Measurements from ENCODE around the gene AP1M2.

AP1M2 gene

DNA sequence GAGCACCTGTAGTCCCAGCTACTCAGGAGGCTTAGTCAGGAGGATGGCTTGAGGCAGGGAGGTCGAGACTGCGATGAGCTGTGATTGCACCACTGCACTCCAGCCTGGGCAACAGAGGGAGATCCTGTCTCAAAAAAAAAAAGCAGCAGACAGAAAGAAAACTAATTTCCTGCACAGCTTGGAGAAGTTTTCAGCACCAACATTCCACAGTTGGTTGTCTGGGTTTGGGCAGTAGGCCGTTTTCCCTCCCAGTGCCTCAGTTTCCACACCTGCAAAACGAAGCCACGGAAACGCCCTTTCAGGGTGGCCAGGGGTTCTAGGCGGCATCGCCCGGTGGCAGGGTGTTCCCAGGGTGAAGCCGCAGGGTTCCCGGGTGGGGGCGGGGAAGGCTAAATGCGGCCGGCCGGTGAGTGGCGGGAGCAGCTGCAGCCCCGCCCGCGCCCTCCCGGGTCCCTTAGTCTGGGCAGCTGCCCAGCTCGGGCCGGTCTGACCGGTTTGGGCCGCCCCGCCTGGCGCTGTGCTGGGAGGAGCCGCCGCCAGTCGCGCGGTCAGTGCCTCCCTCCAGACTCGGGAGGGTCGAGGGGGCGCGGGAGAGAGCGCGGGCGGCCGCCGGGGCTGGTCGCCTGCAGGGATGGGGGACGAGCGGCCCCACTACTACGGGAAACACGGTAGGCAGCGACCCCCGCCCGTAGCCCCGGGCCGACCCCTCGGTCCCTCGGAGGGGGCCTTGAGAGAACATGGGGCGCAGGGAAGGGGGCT, 38.1 kb upstream of the AP1M2 start, which contains the start of gene SLC44A2:
TSS of gene SLC44A2 (plus strand) at position 551 of the 759 bp plus-strand sequence. CDS start at position 632, 81 bp downstream.
- in situ Hi-C loops (cut with MboI; ENCODE audit: low pct_unique_long_range_greater_than_20kb, low sequenced_read_pairs, unreplicated experiment) = no loop called here
- no peak for TF ChIP-seq CTCF (IDR thresholded peaks at IDR 0.05; ENCODE audit: extremely low read depth, insufficient read depth, missing control alignments)
- peak; percentile 31 for DNase-seq (ENCODE audit: low spot score)

DNA sequence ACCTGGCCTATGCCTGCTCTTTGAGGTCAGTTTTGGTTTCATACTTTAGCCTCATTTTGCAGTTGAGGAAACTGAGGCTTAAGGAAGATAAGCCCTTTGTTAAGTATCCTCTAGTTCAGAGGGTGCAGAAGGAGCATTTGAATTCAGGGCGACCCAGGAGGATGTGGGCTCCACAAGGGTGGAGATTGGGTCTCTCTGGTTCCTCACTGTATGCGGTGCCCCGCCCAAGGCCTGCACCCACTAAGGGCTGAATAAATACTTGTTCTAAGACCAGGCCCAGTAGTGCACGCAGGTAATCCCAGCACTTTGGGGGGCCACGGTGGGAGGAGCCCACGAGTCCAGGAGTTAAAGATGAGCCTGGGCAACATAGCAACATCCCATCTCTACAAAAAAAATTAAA, 37.5 kb upstream of the AP1M2 start:
- TF ChIP-seq CTCF (IDR thresholded peaks at IDR 0.05; ENCODE audit: extremely low read depth, insufficient read depth, missing control alignments) = no peak
- in situ Hi-C loops (cut with MboI; ENCODE audit: low pct_unique_long_range_greater_than_20kb, low sequenced_read_pairs, unreplicated experiment) = no loop called here
- DNase-seq (ENCODE audit: low spot score) = no peak

DNA sequence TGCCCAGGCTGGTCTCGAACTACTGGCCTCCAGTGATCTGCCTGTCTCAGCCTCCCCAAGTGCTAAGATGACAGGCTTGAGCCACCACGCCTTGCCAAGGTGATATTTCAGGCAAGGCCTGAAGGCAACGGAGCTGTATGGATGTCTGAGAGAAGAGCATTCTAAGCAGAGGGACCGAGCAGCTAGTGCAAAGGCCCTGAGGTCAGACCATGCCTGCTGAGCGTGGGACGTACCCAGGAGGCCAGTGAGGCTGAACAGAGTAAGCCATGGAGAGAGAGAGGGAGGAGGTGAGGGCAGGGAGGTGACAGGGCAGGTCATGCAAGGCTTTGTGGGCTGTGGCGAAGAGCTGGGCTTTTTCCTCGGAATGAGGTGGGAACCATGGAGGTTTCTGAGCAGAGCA, 34.9 kb upstream of the AP1M2 start:
- in situ Hi-C loops (cut with MboI; ENCODE audit: low pct_unique_long_range_greater_than_20kb, low sequenced_read_pairs, unreplicated experiment) = no loop called here
- no peak for TF ChIP-seq CTCF (IDR thresholded peaks at IDR 0.05; ENCODE audit: extremely low read depth, insufficient read depth, missing control alignments)
- no peak for DNase-seq (ENCODE audit: low spot score)

DNA sequence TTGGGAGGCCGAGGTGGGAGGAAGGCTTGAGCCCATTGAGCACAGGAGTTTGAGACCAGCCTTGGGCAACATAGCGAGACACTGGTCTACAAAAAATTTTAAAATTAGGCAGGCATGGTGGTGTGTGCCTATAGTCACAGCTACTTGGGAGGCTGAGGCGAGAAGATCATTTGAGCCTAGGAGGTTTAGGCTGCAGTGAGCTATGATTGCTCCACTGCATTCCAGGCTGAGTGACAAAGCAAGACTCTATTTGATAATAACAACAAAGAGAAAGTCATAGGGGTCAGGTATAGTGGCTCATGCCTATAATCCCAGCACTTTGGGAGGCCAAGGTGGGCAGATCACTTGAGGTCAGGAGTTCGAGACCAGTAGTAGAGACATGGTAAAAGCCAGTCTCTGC, 33.7 kb upstream of the AP1M2 start:
- DNase-seq (ENCODE audit: low spot score) = no peak
- no peak for TF ChIP-seq CTCF (IDR thresholded peaks at IDR 0.05; ENCODE audit: extremely low read depth, insufficient read depth, missing control alignments)
- in situ Hi-C loops (cut with MboI; ENCODE audit: low pct_unique_long_range_greater_than_20kb, low sequenced_read_pairs, unreplicated experiment) = no loop called here

- in situ Hi-C loops (cut with MboI; ENCODE audit: low pct_unique_long_range_greater_than_20kb, low sequenced_read_pairs, unreplicated experiment) = no loop called here
- DNase-seq (ENCODE audit: low spot score) = no peak
- TF ChIP-seq CTCF (IDR thresholded peaks at IDR 0.05; ENCODE audit: extremely low read depth, insufficient read depth, missing control alignments) = no peak
Observed at GRCh38 chr19:10618846-10619245, 31.7 kb upstream of the AP1M2 start.

DNA sequence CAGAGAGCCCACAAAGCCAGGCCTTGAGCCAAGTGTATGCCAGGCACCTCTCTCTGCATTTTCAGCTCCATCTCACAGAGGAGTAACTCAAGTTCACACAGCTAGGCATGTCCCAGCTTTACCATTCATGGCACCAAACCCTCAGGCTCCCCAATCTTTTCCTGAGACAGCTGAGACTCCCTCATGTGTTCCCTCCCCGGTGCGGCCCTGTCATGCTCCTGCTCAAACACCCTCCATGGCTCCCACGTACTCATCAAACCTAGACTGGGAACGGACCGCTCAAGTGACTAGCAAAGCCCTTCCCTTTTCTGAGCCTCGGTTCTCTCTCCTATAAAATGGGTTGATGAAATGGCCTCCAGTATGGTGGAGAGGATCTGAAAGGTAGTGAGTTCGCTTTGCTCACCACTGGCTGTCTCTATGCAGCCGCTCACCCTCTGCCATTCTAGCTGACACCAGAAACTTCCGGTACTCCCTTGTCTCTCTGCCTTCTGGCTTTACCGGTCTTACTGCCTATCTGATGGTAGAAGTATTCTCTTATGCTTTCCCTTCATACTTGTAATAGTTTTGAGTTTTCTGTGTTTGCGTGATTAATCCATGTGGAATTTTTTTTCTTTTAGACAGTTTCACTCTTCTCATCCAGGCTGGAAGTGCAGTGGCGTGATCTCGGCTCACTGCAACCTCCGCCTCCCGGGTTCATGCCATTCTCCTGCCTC, 30.5 kb upstream of the AP1M2 start:
- no peak for TF ChIP-seq CTCF (IDR thresholded peaks at IDR 0.05; ENCODE audit: extremely low read depth, insufficient read depth, missing control alignments)
- in situ Hi-C loops (cut with MboI; ENCODE audit: low pct_unique_long_range_greater_than_20kb, low sequenced_read_pairs, unreplicated experiment) = no loop called here
- DNase-seq (ENCODE audit: low spot score) = no peak

All from GM13977 (cell line).